WTC11 (cell line): ENCODE results near the gene TTC28.

Source experiments
- FOXJ3 ChIP-seq: sonication (generic); formaldehyde crosslinking; IDR thresholded peaks from 2 replicates; pipeline ENCODE4 v1.9.0; 2021; ENCODE audit warnings: missing genetic modification reagents, mild to moderate bottlenecking, borderline replicate concordance
- IRF2 ChIP-seq: sonication (generic); formaldehyde crosslinking; IDR thresholded peaks from 2 replicates; pipeline ENCODE4 v1.8.0; 2022; ENCODE audit warnings: low read depth, missing genetic modification reagents, borderline replicate concordance
- SMAD4 ChIP-seq: sonication (generic); formaldehyde crosslinking; IDR thresholded peaks from 2 replicates; pipeline ENCODE4 v1.8.0; 2022; ENCODE audit warnings: mild to moderate bottlenecking, missing genetic modification reagents
- ZNF396 ChIP-seq: fragments of 250-450 bp; sonication (Bioruptor Pico); IDR thresholded peaks from 2 replicates; pipeline ENCODE4 v1.8.0; 2021; ENCODE audit warnings: mild to moderate bottlenecking, moderate library complexity, borderline replicate concordance
- TF ChIP-seq, protein P1 (sequence below): fragments of 200-600 bp; IDR thresholded peaks from 2 replicates; pipeline ENCODE4 v1.8.0; 2022; ENCODE audit warnings: antibody characterized with exemption
- TF ChIP-seq, protein P2 (sequence below): sonication (generic); formaldehyde crosslinking; IDR thresholded peaks from 2 replicates; pipeline ENCODE4 v1.8.0; 2022; ENCODE audit warnings: mild to moderate bottlenecking, missing genetic modification reagents

DNA sequence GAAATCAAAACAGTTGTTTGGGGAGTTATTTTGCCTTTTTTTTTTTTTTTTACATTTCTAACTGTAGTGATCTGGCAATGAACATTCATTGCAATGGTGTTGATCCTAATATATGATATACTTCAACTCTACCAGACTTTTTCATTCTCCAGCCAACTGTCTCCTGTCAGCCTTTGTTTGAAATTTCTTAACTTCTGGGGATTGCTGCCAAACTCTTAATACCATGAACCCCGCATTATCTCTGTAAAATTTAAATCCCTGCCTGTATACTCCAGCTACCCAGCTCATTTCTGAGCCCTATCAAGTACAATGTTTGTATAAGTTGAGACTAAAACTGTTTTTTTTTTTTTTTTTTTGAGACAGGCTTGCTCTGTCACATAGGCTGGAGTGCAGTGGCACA, 280.7 kb downstream of the TTC28 start:
- TF ChIP-seq FOXJ3 (no peak), SMAD4 (CRISPR knock-in tag) (no peak), IRF2 (no peak), ZNF396 (CRISPR knock-in tag) (no peak)
- TF ChIP-seq, protein P1, sequence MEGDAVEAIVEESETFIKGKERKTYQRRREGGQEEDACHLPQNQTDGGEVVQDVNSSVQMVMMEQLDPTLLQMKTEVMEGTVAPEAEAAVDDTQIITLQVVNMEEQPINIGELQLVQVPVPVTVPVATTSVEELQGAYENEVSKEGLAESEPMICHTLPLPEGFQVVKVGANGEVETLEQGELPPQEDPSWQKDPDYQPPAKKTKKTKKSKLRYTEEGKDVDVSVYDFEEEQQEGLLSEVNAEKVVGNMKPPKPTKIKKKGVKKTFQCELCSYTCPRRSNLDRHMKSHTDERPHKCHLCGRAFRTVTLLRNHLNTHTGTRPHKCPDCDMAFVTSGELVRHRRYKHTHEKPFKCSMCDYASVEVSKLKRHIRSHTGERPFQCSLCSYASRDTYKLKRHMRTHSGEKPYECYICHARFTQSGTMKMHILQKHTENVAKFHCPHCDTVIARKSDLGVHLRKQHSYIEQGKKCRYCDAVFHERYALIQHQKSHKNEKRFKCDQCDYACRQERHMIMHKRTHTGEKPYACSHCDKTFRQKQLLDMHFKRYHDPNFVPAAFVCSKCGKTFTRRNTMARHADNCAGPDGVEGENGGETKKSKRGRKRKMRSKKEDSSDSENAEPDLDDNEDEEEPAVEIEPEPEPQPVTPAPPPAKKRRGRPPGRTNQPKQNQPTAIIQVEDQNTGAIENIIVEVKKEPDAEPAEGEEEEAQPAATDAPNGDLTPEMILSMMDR, result no peak
- TF ChIP-seq, protein P2, sequence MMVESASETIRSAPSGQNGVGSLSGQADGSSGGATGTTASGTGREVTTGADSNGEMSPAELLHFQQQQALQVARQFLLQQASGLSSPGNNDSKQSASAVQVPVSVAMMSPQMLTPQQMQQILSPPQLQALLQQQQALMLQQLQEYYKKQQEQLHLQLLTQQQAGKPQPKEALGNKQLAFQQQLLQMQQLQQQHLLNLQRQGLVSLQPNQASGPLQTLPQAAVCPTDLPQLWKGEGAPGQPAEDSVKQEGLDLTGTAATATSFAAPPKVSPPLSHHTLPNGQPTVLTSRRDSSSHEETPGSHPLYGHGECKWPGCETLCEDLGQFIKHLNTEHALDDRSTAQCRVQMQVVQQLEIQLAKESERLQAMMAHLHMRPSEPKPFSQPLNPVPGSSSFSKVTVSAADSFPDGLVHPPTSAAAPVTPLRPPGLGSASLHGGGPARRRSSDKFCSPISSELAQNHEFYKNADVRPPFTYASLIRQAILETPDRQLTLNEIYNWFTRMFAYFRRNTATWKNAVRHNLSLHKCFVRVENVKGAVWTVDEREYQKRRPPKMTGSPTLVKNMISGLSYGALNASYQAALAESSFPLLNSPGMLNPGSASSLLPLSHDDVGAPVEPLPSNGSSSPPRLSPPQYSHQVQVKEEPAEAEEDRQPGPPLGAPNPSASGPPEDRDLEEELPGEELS, result no peak
